Activated CD8-positive, alpha-beta T cell treated with anti-CD3 and anti-CD28 coated beads, Interleukin-2, amount 10 ng/mL, durations not matched to agents 7 days and 5 days (primary cell): Measurements from ENCODE around the gene OSBPL8. TPM values are rescaled to one million over a fixed set of nuclear protein-coding genes. Genes with fewer than 3 reads are reported as not detected.

Source experiments
- ATAC-seq: fragments of 150-1000 bp; cut with Tn5 transposase; one replicate; pipeline ENCODE4 v1.10.0; 2021; ENCODE audit warnings: moderate library complexity
- CTCF ChIA-PET: fragments of 350-600 bp; sonication (Branson Sonifier 250); formaldehyde crosslinking; loops from one replicate; lab custom pipeline; 2021; ENCODE audit warnings: antibody characterized with exemption; lab: Charles Lee
- POLR2A ChIA-PET: fragments of 350-600 bp; sonication (Branson Sonifier 250); formaldehyde crosslinking; loops from one replicate; lab custom pipeline; 2021; ENCODE audit warnings: antibody characterized with exemption; lab: Charles Lee
- DNase-seq: peaks from one replicate; pipeline ENCODE4 v3.0.0-alpha.2; 2020
- H3K27ac Mint-ChIP-seq: one replicate; pipeline ENCODE4 v1.8.0; 2021; ENCODE audit warnings: mild to moderate bottlenecking, mixed read lengths
- H3K27me3 Mint-ChIP-seq: one replicate; pipeline ENCODE4 v1.8.0; 2021; ENCODE audit warnings: low read depth, mixed read lengths
- H3K36me3 Mint-ChIP-seq: one replicate; pipeline ENCODE4 v1.8.0; 2021; ENCODE audit warnings: low read depth, mixed read lengths
- H3K4me1 Mint-ChIP-seq: one replicate; pipeline ENCODE4 v1.8.0; 2021; ENCODE audit warnings: low read depth, mixed read lengths
- H3K4me3 Mint-ChIP-seq: one replicate; pipeline ENCODE4 v1.8.0; 2021; ENCODE audit warnings: mild to moderate bottlenecking, mixed read lengths
- H3K9me3 Mint-ChIP-seq: one replicate; pipeline ENCODE4 v1.8.0; 2022; ENCODE audit warnings: mixed read lengths; ENCODE audit not compliant: insufficient read depth
- total RNA-seq, 2 experiments: library from RNA; stranded (reverse); gene quantifications; one replicate each; pipeline ENCODE4 v1.2.3, GENCODE V29; 2021

The OSBPL8 gene
- total RNA-seq, 2 experiments from 2014 or later: 113 to 119 TPM

- Mint-ChIP-seq H3K4me1 (no peaks in the 10 kb centered on the region), H3K27me3 (no peaks in the 10 kb centered on the region), H3K27ac (no peak overlapping the region), H3K9me3 (no peaks in the 10 kb centered on the region), H3K4me3 (no peak overlapping the region), H3K36me3 (peaks cover 3% of the 10 kb centered on the region)
- ATAC-seq (no peak), DNase-seq (no peak)
- ChIA-PET CTCF (interaction anchor here (0.8 to 1.2 kb wide), 2 partner anchors 45 to 62 kb away, joined by 3 read pairs; partner anchors contain the start of gene BBS10), POLR2A (no interaction called here)
Measured at GRCh38 chr12:76410781-76411180, 148.8 kb downstream of the OSBPL8 start.

GRCh38 chr12:76410371-76410770 is 149.2 kb downstream of the OSBPL8 start:
- H3K4me1 Mint-ChIP-seq: no peaks in the 10 kb centered on the region
- ChIA-PET CTCF (interaction anchor here (0.8 to 1.2 kb wide), 2 partner anchors 46 to 62 kb away, joined by 3 read pairs; partner anchors contain the start of gene BBS10), POLR2A (interaction anchor here (0.6 kb wide), 1 partner anchor 25 kb away, joined by 3 read pairs; no protein-coding TSS in a partner anchor)
- H3K27ac Mint-ChIP-seq: no peak overlapping the region
- ATAC-seq (no peak), DNase-seq (no peak)
- H3K9me3 Mint-ChIP-seq: no peaks in the 10 kb centered on the region
- no peak overlapping the region for H3K4me3 Mint-ChIP-seq
- H3K27me3 Mint-ChIP-seq: no peaks in the 10 kb centered on the region
- H3K36me3 Mint-ChIP-seq: peaks cover 3% of the 10 kb centered on the region

GRCh38 chr12:76409074-76409473 is 150.5 kb downstream of the OSBPL8 start:
- no peak overlapping the region for H3K27ac Mint-ChIP-seq
- H3K36me3 Mint-ChIP-seq: peaks cover 5% of the 10 kb centered on the region
- ATAC-seq (no peak), DNase-seq (no peak)
- no peaks in the 10 kb centered on the region for H3K4me1 Mint-ChIP-seq
- H3K27me3 Mint-ChIP-seq: no peaks in the 10 kb centered on the region
- ChIA-PET POLR2A (no interaction called here), CTCF (interaction anchor here (1.3 to 1.5 kb wide), 3 partner anchors 8 to 178 kb away, joined by 3 to 6 read pairs (median 3); no protein-coding TSS in a partner anchor)
- no peaks in the 10 kb centered on the region for H3K9me3 Mint-ChIP-seq
- no peak overlapping the region for H3K4me3 Mint-ChIP-seq

- H3K36me3 Mint-ChIP-seq: peaks cover 8% of the 10 kb centered on the region
Measured at GRCh38 chr12:76407710-76408109, 151.9 kb downstream of the OSBPL8 start.

GRCh38 chr12:76402259-76402658 is 157.3 kb downstream of the OSBPL8 start:
- ChIA-PET CTCF (no interaction called here), POLR2A (no interaction called here)
- no peak for DNase-seq
- H3K4me3 Mint-ChIP-seq: no peak overlapping the region
- no peaks in the 10 kb centered on the region for H3K4me1 Mint-ChIP-seq
- peaks cover 23% of the 10 kb centered on the region for H3K36me3 Mint-ChIP-seq
- no peak for ATAC-seq
- no peaks in the 10 kb centered on the region for H3K9me3 Mint-ChIP-seq
- H3K27me3 Mint-ChIP-seq: no peaks in the 10 kb centered on the region
- no peak overlapping the region for H3K27ac Mint-ChIP-seq

More at GRCh38 chr12:76407710-76408109, 151.9 kb downstream of the OSBPL8 start:
- H3K4me1 Mint-ChIP-seq: no peaks in the 10 kb centered on the region
- ChIA-PET CTCF (interaction anchor here (1.3 to 1.5 kb wide), 3 partner anchors 9 to 179 kb away, joined by 3 to 6 read pairs (median 3); no protein-coding TSS in a partner anchor), POLR2A (no interaction called here)
- no peak overlapping the region for H3K27ac Mint-ChIP-seq
- H3K9me3 Mint-ChIP-seq: no peaks in the 10 kb centered on the region
- no peaks in the 10 kb centered on the region for H3K27me3 Mint-ChIP-seq
- ATAC-seq (no peak), DNase-seq (no peak)
- H3K4me3 Mint-ChIP-seq: no peak overlapping the region

GRCh38 chr12:76400136-76400535 is 159.4 kb downstream of the OSBPL8 start:
- peaks cover 22% of the 10 kb centered on the region for H3K36me3 Mint-ChIP-seq
- no peaks in the 10 kb centered on the region for H3K9me3 Mint-ChIP-seq
- no peak overlapping the region for H3K4me3 Mint-ChIP-seq
- ATAC-seq (no peak), DNase-seq (no peak)
- no peaks in the 10 kb centered on the region for H3K27me3 Mint-ChIP-seq
- no peaks in the 10 kb centered on the region for H3K4me1 Mint-ChIP-seq
- CTCF ChIA-PET: no interaction called here
- POLR2A ChIA-PET: no interaction called here
- H3K27ac Mint-ChIP-seq: no peak overlapping the region

- POLR2A ChIA-PET: interaction anchor here (0.6 kb wide), 1 partner anchor 12 kb away, joined by 3 read pairs; no protein-coding TSS in a partner anchor
- H3K36me3 Mint-ChIP-seq: peaks cover 25% of the 10 kb centered on the region
Measured at GRCh38 chr12:76399040-76399439, 160.5 kb downstream of the OSBPL8 start.

GRCh38 chr12:76398106-76398505 is 161.5 kb downstream of the OSBPL8 start:
- Mint-ChIP-seq H3K9me3 (no peaks in the 10 kb centered on the region), H3K4me1 (no peaks in the 10 kb centered on the region), H3K4me3 (no peak overlapping the region), H3K27me3 (no peaks in the 10 kb centered on the region), H3K27ac (no peak overlapping the region), H3K36me3 (peaks cover 26% of the 10 kb centered on the region)
- CTCF ChIA-PET: no interaction called here
- ATAC-seq: no peak
- POLR2A ChIA-PET: no interaction called here
- DNase-seq: no peak

More at GRCh38 chr12:76399040-76399439, 160.5 kb downstream of the OSBPL8 start:
- DNase-seq (no peak), ATAC-seq (no peak)
- Mint-ChIP-seq H3K27me3 (no peaks in the 10 kb centered on the region), H3K4me3 (no peak overlapping the region), H3K4me1 (no peaks in the 10 kb centered on the region), H3K27ac (no peak overlapping the region), H3K9me3 (no peaks in the 10 kb centered on the region)
- CTCF ChIA-PET: no interaction called here

- ATAC-seq (no peak), DNase-seq (no peak)
- Mint-ChIP-seq H3K4me3 (no peak overlapping the region), H3K4me1 (peaks cover 7% of the 10 kb centered on the region), H3K27me3 (no peaks in the 10 kb centered on the region), H3K27ac (peak overlapping the region; percentile 13), H3K36me3 (peaks cover 47% of the 10 kb centered on the region), H3K9me3 (no peaks in the 10 kb centered on the region)
- ChIA-PET CTCF (no interaction called here), POLR2A (no interaction called here)
Measured at GRCh38 chr12:76391461-76391860, 168.1 kb downstream of the OSBPL8 start.

- ChIA-PET CTCF (no interaction called here), POLR2A (interaction anchor here (0.6 kb wide), 1 partner anchor 12 kb away, joined by 3 read pairs; no protein-coding TSS in a partner anchor)
- H3K27me3 Mint-ChIP-seq: no peaks in the 10 kb centered on the region
- DNase-seq (no peak), ATAC-seq (no peak)
- H3K36me3 Mint-ChIP-seq: peaks cover 52% of the 10 kb centered on the region
- H3K27ac Mint-ChIP-seq: no peak overlapping the region
- no peaks in the 10 kb centered on the region for H3K9me3 Mint-ChIP-seq
- H3K4me1 Mint-ChIP-seq: peaks cover 7% of the 10 kb centered on the region
- H3K4me3 Mint-ChIP-seq: no peak overlapping the region
Measured at GRCh38 chr12:76387614-76388013, 172.0 kb downstream of the OSBPL8 start.

GRCh38 chr12:76384560-76384959 is 175.0 kb downstream of the OSBPL8 start:
- ATAC-seq (no peak), DNase-seq (no peak)
- Mint-ChIP-seq H3K27ac (no peak overlapping the region), H3K9me3 (no peaks in the 10 kb centered on the region), H3K4me1 (no peaks in the 10 kb centered on the region), H3K27me3 (no peaks in the 10 kb centered on the region), H3K36me3 (peaks cover 38% of the 10 kb centered on the region), H3K4me3 (no peak overlapping the region)
- ChIA-PET POLR2A (no interaction called here), CTCF (interaction anchor here (1.4 kb wide), 1 partner anchor 202 kb away, joined by 3 read pairs; no protein-coding TSS in a partner anchor)

GRCh38 chr12:76383988-76384387 is 175.6 kb downstream of the OSBPL8 start:
- Mint-ChIP-seq H3K36me3 (peaks cover 36% of the 10 kb centered on the region), H3K4me1 (no peaks in the 10 kb centered on the region), H3K27me3 (no peaks in the 10 kb centered on the region), H3K9me3 (no peaks in the 10 kb centered on the region), H3K27ac (no peak overlapping the region), H3K4me3 (no peak overlapping the region)
- no peak for ATAC-seq
- ChIA-PET POLR2A (no interaction called here), CTCF (no interaction called here)
- DNase-seq: no peak
